Measurements from ENCODE around the gene YWHAH. TPM values are rescaled to one million over a fixed set of nuclear protein-coding genes. Genes with fewer than 3 reads are reported as not detected.

Gene YWHAH
- total RNA-seq, 6 donors from 2014 or later: 46.1 to 208 (median 164) TPM

- WGBS, 2 donors: 85 to 96% methylated on average over 2 of the region's 2 CpGs
- DNase-seq: no peak
- Histone ChIP-seq H3K9me3 (no peaks in the 10 kb centered on the region), H3K4me1 (peaks cover 0 to 6% (median 1%) of the 10 kb centered on the region in 4 donors), H3K36me3 (peaks cover 7 to 56% (median 17%) of the 10 kb centered on the region in 4 donors), H3K27ac (no peak overlapping the region), H3K4me3 (no peak overlapping the region), H3K27me3 (no peaks in the 10 kb centered on the region)
- ATAC-seq (ENCODE audit: low FRiP score in 2 of 2): no peak
- TF ChIP-seq POLR2A (IDR thresholded peaks at IDR 0.05): no peak
- no peak for TF ChIP-seq CTCF (IDR thresholded peaks at IDR 0.05)
- no peak for TF ChIP-seq EP300 (IDR thresholded peaks at IDR 0.05)
- no peak for TF ChIP-seq POLR2AphosphoS5 (IDR thresholded peaks at IDR 0.05)
These were observed 45.4 kb upstream of the YWHAH start for GRCh38 chr22:31898926-31899325.

GRCh38 chr22:31899669-31900068 is 44.7 kb upstream of the YWHAH start:
- 92 to 97% methylated on average over 4 of the region's 4 CpGs for WGBS, 2 donors
- Histone ChIP-seq H3K4me1 (peaks cover 0 to 6% (median 1%) of the 10 kb centered on the region in 4 donors), H3K36me3 (peaks cover 7 to 48% (median 18%) of the 10 kb centered on the region in 4 donors), H3K4me3 (no peak overlapping the region), H3K9me3 (no peaks in the 10 kb centered on the region), H3K27ac (no peak overlapping the region), H3K27me3 (no peaks in the 10 kb centered on the region)
- TF ChIP-seq EP300 (IDR thresholded peaks at IDR 0.05) (no peak), POLR2AphosphoS5 (IDR thresholded peaks at IDR 0.05) (no peak), POLR2A (IDR thresholded peaks at IDR 0.05) (no peak)
- no peak for ATAC-seq (ENCODE audit: low FRiP score in 2 of 2)
- no peak for DNase-seq

- peaks cover 7 to 48% (median 30%) of the 10 kb centered on the region in 4 donors for H3K36me3 ChIP-seq
- 65 to 69% methylated on average over 6 of the region's 6 CpGs for WGBS, 2 donors
- H3K4me1 ChIP-seq: peaks cover 0 to 6% (median 1%) of the 10 kb centered on the region in 4 donors
- TF ChIP-seq CTCF (IDR thresholded peaks at IDR 0.05) (no peak), EP300 (IDR thresholded peaks at IDR 0.05) (no peak)
- DNase-seq: no peak
- H3K27me3 ChIP-seq: no peaks in the 10 kb centered on the region
- no peaks in the 10 kb centered on the region for H3K9me3 ChIP-seq
- H3K27ac ChIP-seq: no peak overlapping the region
- no peak overlapping the region for H3K4me3 ChIP-seq
- no peak for ATAC-seq (ENCODE audit: low FRiP score in 2 of 2)
These were observed 42.8 kb upstream of the YWHAH start for GRCh38 chr22:31901388-31902137.

GRCh38 chr22:31904651-31905050 is 39.7 kb upstream of the YWHAH start:
- TF ChIP-seq CTCF (IDR thresholded peaks at IDR 0.05) (no peak), POLR2AphosphoS5 (IDR thresholded peaks at IDR 0.05) (no peak), POLR2A (IDR thresholded peaks at IDR 0.05) (no peak), EP300 (IDR thresholded peaks at IDR 0.05) (no peak)
- H3K9me3 ChIP-seq: no peaks in the 10 kb centered on the region
- no peaks in the 10 kb centered on the region for H3K27me3 ChIP-seq
- H3K4me3 ChIP-seq: no peak overlapping the region
- ATAC-seq (ENCODE audit: low FRiP score in 2 of 2): no peak
- no peak overlapping the region for H3K27ac ChIP-seq
- peaks cover 0 to 6% (median 1%) of the 10 kb centered on the region in 4 donors for H3K4me1 ChIP-seq
- no peak for DNase-seq
- peaks cover 0 to 34% (median 28%) of the 10 kb centered on the region in 4 donors for H3K36me3 ChIP-seq
- WGBS, 2 donors: 99 to 100% methylated on average over 3 of the region's 3 CpGs

GRCh38 chr22:31905356-31905755 is 39.0 kb upstream of the YWHAH start:
- peaks cover 0 to 36% (median 27%) of the 10 kb centered on the region in 4 donors for H3K36me3 ChIP-seq
- H3K4me3 ChIP-seq: no peak overlapping the region
- H3K27ac ChIP-seq: no peak overlapping the region
- 94 to 96% methylated on average over 10 of the region's 10 CpGs for WGBS, 2 donors
- no peak for DNase-seq
- no peaks in the 10 kb centered on the region for H3K9me3 ChIP-seq
- H3K27me3 ChIP-seq: no peaks in the 10 kb centered on the region
- H3K4me1 ChIP-seq: peaks cover 0 to 6% (median 1%) of the 10 kb centered on the region in 4 donors
- no peak for ATAC-seq (ENCODE audit: low FRiP score in 2 of 2)
- no peak for TF ChIP-seq POLR2A (IDR thresholded peaks at IDR 0.05)
- TF ChIP-seq CTCF (IDR thresholded peaks at IDR 0.05): no peak
- TF ChIP-seq POLR2AphosphoS5 (IDR thresholded peaks at IDR 0.05): no peak
- no peak for TF ChIP-seq EP300 (IDR thresholded peaks at IDR 0.05)
